ENCODE measurements around the gene FCSK.
"Not testable (repeated sequence)": the region's sequence is repeated elsewhere in the genome, so short reads cannot be mapped to it uniquely, and the experiment has no call there.

Gene FCSK

GRCh38 chr16:70412385-70412784 is 42.0 kb upstream of the FCSK start:
- TF ChIP-seq GABPA (IDR thresholded peaks at IDR 0.05; ENCODE audit: low read depth) (no peak), POLR2AphosphoS5 (IDR thresholded peaks at IDR 0.05; ENCODE audit: low read depth) (no peak), SPI1 (IDR thresholded peaks at IDR 0.05; ENCODE audit: borderline replicate concordance, low read depth) (no peak)
- TF ChIP-seq, protein P1, sequence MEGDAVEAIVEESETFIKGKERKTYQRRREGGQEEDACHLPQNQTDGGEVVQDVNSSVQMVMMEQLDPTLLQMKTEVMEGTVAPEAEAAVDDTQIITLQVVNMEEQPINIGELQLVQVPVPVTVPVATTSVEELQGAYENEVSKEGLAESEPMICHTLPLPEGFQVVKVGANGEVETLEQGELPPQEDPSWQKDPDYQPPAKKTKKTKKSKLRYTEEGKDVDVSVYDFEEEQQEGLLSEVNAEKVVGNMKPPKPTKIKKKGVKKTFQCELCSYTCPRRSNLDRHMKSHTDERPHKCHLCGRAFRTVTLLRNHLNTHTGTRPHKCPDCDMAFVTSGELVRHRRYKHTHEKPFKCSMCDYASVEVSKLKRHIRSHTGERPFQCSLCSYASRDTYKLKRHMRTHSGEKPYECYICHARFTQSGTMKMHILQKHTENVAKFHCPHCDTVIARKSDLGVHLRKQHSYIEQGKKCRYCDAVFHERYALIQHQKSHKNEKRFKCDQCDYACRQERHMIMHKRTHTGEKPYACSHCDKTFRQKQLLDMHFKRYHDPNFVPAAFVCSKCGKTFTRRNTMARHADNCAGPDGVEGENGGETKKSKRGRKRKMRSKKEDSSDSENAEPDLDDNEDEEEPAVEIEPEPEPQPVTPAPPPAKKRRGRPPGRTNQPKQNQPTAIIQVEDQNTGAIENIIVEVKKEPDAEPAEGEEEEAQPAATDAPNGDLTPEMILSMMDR (IDR thresholded peaks at IDR 0.05; ENCODE audit: insufficient read depth, low read length) = no peak
- TF ChIP-seq, protein P2, sequence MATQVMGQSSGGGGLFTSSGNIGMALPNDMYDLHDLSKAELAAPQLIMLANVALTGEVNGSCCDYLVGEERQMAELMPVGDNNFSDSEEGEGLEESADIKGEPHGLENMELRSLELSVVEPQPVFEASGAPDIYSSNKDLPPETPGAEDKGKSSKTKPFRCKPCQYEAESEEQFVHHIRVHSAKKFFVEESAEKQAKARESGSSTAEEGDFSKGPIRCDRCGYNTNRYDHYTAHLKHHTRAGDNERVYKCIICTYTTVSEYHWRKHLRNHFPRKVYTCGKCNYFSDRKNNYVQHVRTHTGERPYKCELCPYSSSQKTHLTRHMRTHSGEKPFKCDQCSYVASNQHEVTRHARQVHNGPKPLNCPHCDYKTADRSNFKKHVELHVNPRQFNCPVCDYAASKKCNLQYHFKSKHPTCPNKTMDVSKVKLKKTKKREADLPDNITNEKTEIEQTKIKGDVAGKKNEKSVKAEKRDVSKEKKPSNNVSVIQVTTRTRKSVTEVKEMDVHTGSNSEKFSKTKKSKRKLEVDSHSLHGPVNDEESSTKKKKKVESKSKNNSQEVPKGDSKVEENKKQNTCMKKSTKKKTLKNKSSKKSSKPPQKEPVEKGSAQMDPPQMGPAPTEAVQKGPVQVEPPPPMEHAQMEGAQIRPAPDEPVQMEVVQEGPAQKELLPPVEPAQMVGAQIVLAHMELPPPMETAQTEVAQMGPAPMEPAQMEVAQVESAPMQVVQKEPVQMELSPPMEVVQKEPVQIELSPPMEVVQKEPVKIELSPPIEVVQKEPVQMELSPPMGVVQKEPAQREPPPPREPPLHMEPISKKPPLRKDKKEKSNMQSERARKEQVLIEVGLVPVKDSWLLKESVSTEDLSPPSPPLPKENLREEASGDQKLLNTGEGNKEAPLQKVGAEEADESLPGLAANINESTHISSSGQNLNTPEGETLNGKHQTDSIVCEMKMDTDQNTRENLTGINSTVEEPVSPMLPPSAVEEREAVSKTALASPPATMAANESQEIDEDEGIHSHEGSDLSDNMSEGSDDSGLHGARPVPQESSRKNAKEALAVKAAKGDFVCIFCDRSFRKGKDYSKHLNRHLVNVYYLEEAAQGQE (IDR thresholded peaks at IDR 0.05; ENCODE audit: insufficient replicate concordance, low read depth) = no peak
- no peak overlapping the region for H3K27ac ChIP-seq (replicated peaks)
- DNase-seq (ENCODE audit: low read depth in 1 of 2, low spot score in 1 of 2) = no peak

DNA sequence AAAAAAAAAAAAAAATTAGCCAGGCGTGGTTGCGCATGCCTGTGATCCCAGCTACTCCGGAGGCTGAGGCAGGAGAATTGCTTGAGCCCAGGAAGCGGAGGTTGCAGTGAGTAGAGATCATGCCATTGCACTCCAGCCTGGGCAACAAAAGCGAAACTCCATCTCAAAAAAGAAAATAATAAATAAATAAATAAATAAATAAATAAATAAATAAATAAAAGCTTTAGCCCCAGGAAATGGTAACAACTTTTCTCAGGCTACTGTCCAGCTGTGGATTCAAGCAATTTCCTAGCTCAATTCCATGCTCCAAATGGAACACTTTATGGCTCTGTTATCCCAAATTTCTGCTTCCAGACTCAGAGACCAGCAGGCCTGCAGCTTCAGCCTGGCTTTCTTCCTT is 40.8 kb upstream of the FCSK start:
- not testable (repeated sequence) for DNase-seq (ENCODE audit: low read depth in 1 of 2, low spot score in 1 of 2); H3K27me3 ChIP-seq (ENCODE audit: insufficient read depth, poor library complexity, severe bottlenecking); H3K4me3 ChIP-seq (replicated peaks; ENCODE audit: insufficient read depth, low read length); H3K27ac ChIP-seq (replicated peaks)

More at GRCh38 chr16:70412385-70412784, 42.0 kb upstream of the FCSK start:
- Histone ChIP-seq H3K27me3 (ENCODE audit: insufficient read depth, poor library complexity, severe bottlenecking) (no peaks in the 10 kb centered on the region), H3K4me3 (replicated peaks; ENCODE audit: insufficient read depth, low read length) (no peak overlapping the region)

GRCh38 chr16:70416748-70417616 is 37.4 kb upstream of the FCSK start:
- Histone ChIP-seq H3K4me3 (replicated peaks; ENCODE audit: insufficient read depth, low read length) (no peak overlapping the region), H3K27ac (replicated peaks) (no peak overlapping the region), H3K27me3 (ENCODE audit: insufficient read depth, poor library complexity, severe bottlenecking) (no peaks in the 10 kb centered on the region)
- TF ChIP-seq, protein P2 (IDR thresholded peaks at IDR 0.05; ENCODE audit: insufficient replicate concordance, low read depth) = no peak
- no peak for TF ChIP-seq POLR2AphosphoS5 (IDR thresholded peaks at IDR 0.05; ENCODE audit: low read depth)
- TF ChIP-seq, protein P1 (IDR thresholded peaks at IDR 0.05; ENCODE audit: insufficient read depth, low read length) = no peak
- TF ChIP-seq GABPA (IDR thresholded peaks at IDR 0.05; ENCODE audit: low read depth) = no peak
- no peak for TF ChIP-seq SPI1 (IDR thresholded peaks at IDR 0.05; ENCODE audit: borderline replicate concordance, low read depth)
- DNase-seq (ENCODE audit: low read depth in 1 of 2, low spot score in 1 of 2) = no peak

DNA sequence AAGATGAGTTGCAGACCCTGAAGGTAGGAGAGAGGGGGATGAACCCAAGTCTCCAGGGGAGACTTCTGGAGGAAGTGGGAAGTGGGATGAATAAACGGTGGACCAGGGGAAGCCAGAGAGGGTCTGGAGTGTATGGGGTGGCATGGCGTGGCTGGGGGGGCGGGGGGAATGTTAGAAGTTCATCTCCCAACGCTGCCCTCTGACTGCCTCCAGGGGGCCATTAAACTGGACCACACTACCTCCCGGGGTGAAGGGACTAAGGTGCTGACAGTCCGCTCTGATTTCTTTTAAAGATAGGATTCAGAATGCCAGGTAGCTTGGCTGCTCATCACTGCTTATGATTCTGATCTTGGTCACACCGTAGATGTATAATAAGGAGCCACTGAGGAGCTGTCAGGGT is 36.7 kb upstream of the FCSK start:
- TF ChIP-seq POLR2AphosphoS5 (IDR thresholded peaks at IDR 0.05; ENCODE audit: low read depth) = no peak
- no peak overlapping the region for H3K27ac ChIP-seq (replicated peaks)

More for the DNA sequence above, 36.7 kb upstream of the FCSK start:
- Histone ChIP-seq H3K27me3 (ENCODE audit: insufficient read depth, poor library complexity, severe bottlenecking) (no peaks in the 10 kb centered on the region), H3K4me3 (replicated peaks; ENCODE audit: insufficient read depth, low read length) (no peak overlapping the region)
- no peak for DNase-seq (ENCODE audit: low read depth in 1 of 2, low spot score in 1 of 2)
